ENCODE data around the gene CFAP119. TPM values are rescaled to one million over a fixed set of nuclear protein-coding genes. Genes with fewer than 3 reads are reported as not detected.

Gene CFAP119
- total and polyA plus RNA-seq, 2 of the 8 experiments (the other 6 are each of a cell fraction or from before 2014, with no cell fraction given), result 5.6 to 6.0 TPM

DNA sequence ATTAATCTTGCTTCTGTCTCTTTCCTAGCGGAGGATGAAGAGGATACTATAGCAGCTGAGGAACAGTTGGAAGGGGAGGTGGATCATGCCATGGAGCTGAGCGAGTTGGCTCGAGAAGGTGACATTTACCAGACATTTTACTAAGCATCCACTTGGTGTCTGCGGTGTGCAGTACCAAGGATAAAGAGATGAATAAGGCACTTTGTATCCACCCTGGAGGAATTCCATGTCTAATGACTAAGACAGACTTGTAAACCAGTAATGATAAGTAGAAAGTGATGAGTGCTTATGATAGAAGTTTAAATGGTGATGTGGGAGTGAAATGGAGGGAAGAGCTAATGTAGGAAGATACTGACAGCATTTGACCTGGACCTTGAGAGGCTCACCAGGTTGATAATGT is 50.9 kb downstream of the CFAP119 start:
- no peak for DNase-seq (ENCODE audit: low read depth in 1 of 2, low spot score in 2 of 2)
- H2BK120ac ChIP-seq (replicated peaks; ENCODE audit: low read depth, low read length), result no peak overlapping the region
- H3K79me2 ChIP-seq (ENCODE audit: control insufficient read depth in 1 of 2, insufficient read depth in 2 of 2, low read length in 2 of 2), result no peaks in the 10 kb centered on the region
- H3K4me3 ChIP-seq (ENCODE audit: extremely low read depth in 1 of 4, insufficient read depth in 2 of 4, low read depth in 3 of 4, low read length in 4 of 4), result no peak overlapping the region
- no peak overlapping the region for H2BK5ac ChIP-seq (ENCODE audit: low read depth, low read length)
- H4K20me1 ChIP-seq (replicated peaks in 1 of 2; ENCODE audit: control insufficient read depth in 1 of 2, insufficient read depth in 2 of 2, low read length in 2 of 2), result peaks cover 13 to 22% of the 10 kb centered on the region in 2 experiments
- no peak overlapping the region for H4K8ac ChIP-seq (ENCODE audit: extremely low read depth, insufficient read depth, low read length)
- H3K4me2 ChIP-seq (ENCODE audit: insufficient read depth in 1 of 2, low read depth in 2 of 2, low read length in 2 of 2), result no peak overlapping the region
- no peaks in the 10 kb centered on the region for H3K4me1 ChIP-seq (replicated peaks in 1 of 4; ENCODE audit: control insufficient read depth in 3 of 4, insufficient read depth in 4 of 4, low read length in 3 of 4)
- H2AK5ac ChIP-seq (ENCODE audit: low read depth, low read length), result no peak overlapping the region
- H3K23ac ChIP-seq (ENCODE audit: insufficient read length), result no peak overlapping the region
- no peak overlapping the region for H3K4ac ChIP-seq (replicated peaks; ENCODE audit: insufficient read length, low read depth, low read length)
- no peak for FAIRE-seq
- H3K27me3 ChIP-seq (replicated peaks in 1 of 4; ENCODE audit: control insufficient read depth in 3 of 4, extremely low read depth in 1 of 4, insufficient read depth in 3 of 4, low read length in 3 of 4), result no peaks in the 10 kb centered on the region
- 97% methylated on average over 4 of the region's 4 CpGs; no CpG with 5 or more reads in 1 of the 2 experiments for WGBS, 2 experiments (ENCODE audit: extremely low coverage in 1 of 2, insufficient coverage in 1 of 2, insufficient read length in 1 of 2, insufficient replicate concordance in 2 of 2, low coverage in 1 of 2, low lambda C conversion rate in 2 of 2, missing lambda C conversion rate in 1 of 2)
- CTCF ChIA-PET (ENCODE audit: partially characterized antibody), result no interaction called here
- H3K79me1 ChIP-seq (ENCODE audit: low read depth, low read length), result 0 out of 2 replicates have a peak, but pooled peaks cover 3% of the 10 kb centered on the region
- H3K23me2 ChIP-seq (ENCODE audit: low read depth, low read length), result no peaks in the 10 kb centered on the region
- H3K9ac ChIP-seq (replicated peaks in 1 of 4; ENCODE audit: extremely low read depth in 1 of 4, low read depth in 3 of 4, low read length in 3 of 4), result no peak overlapping the region
- no peak overlapping the region for H4K5ac ChIP-seq (ENCODE audit: insufficient read length, low read depth, low read length)
- H2BK20ac ChIP-seq (ENCODE audit: low read length), result no peak overlapping the region
- H3K9me3 ChIP-seq (ENCODE audit: insufficient read depth in 2 of 2, low read depth in 1 of 2, low read length in 1 of 2), result no peaks in the 10 kb centered on the region
- no peak overlapping the region for H2BK12ac ChIP-seq (ENCODE audit: low read depth, low read length)
- H3K36me3 ChIP-seq (ENCODE audit: control insufficient read depth in 2 of 4, insufficient read depth in 4 of 4, low read length in 3 of 4), result peaks cover 57 to 86% (median 82%) of the 10 kb centered on the region in 4 experiments
- no peak overlapping the region for H2BK15ac ChIP-seq (ENCODE audit: low read length)
- POLR2A ChIA-PET (ENCODE audit: partially characterized antibody), result interaction anchor here (0.7 to 12.1 kb wide), 11 partner anchors 9 to 64 kb away, joined by 3 to 80 read pairs (median 4); partner anchors contain the start of gene SRCAP
- H3K18ac ChIP-seq (ENCODE audit: extremely low read depth, low read length), result no peak overlapping the region
- no peak overlapping the region for H3K27ac ChIP-seq (ENCODE audit: low read depth, low read length)
- H3K14ac ChIP-seq (ENCODE audit: insufficient read length), result no peak overlapping the region
- no peak overlapping the region for H4K91ac ChIP-seq (replicated peaks; ENCODE audit: insufficient read length, low read length)
- H3K56ac ChIP-seq (replicated peaks; ENCODE audit: insufficient read length, low read depth, low read length), result no peak overlapping the region
- no peak overlapping the region for H2AFZ ChIP-seq (ENCODE audit: low read length)
- TF ChIP-seq RFX5 (IDR thresholded peaks at IDR 0.05; ENCODE audit: borderline replicate concordance, low read depth, low read length) (no peak), CBX5 (IDR thresholded peaks at IDR 0.05; ENCODE audit: low read depth, low read length) (no peak), BCL11A (IDR thresholded peaks at IDR 0.05; ENCODE audit: low read depth in 2 of 2, low read length in 2 of 2) (no peak), YY1 (IDR thresholded peaks at IDR 0.05; ENCODE audit: low read depth, low read length) (no peak), JUN (IDR thresholded peaks at IDR 0.05; ENCODE audit: low read depth, low read length) (no peak), SP1 (IDR thresholded peaks at IDR 0.05; ENCODE audit: low read depth, low read length) (no peak), ZNF274 (IDR thresholded peaks at IDR 0.05; ENCODE audit: borderline replicate concordance, extremely low read depth, low read length) (no peak), RNF2 (IDR thresholded peaks at IDR 0.05; ENCODE audit: borderline replicate concordance, low read depth, low read length, missing control alignments, poor library complexity, severe bottlenecking) (no peak), CHD2 (IDR thresholded peaks at IDR 0.05; ENCODE audit: low read length) (no peak), KDM1A (IDR thresholded peaks at IDR 0.05; ENCODE audit: borderline replicate concordance, low read length) (no peak), NRF1 (IDR thresholded peaks at IDR 0.05; ENCODE audit: low read depth, low read length) (no peak)
- TF ChIP-seq, protein P1, sequence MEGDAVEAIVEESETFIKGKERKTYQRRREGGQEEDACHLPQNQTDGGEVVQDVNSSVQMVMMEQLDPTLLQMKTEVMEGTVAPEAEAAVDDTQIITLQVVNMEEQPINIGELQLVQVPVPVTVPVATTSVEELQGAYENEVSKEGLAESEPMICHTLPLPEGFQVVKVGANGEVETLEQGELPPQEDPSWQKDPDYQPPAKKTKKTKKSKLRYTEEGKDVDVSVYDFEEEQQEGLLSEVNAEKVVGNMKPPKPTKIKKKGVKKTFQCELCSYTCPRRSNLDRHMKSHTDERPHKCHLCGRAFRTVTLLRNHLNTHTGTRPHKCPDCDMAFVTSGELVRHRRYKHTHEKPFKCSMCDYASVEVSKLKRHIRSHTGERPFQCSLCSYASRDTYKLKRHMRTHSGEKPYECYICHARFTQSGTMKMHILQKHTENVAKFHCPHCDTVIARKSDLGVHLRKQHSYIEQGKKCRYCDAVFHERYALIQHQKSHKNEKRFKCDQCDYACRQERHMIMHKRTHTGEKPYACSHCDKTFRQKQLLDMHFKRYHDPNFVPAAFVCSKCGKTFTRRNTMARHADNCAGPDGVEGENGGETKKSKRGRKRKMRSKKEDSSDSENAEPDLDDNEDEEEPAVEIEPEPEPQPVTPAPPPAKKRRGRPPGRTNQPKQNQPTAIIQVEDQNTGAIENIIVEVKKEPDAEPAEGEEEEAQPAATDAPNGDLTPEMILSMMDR (IDR thresholded peaks at IDR 0.05; ENCODE audit: control extremely low read depth in 1 of 3, insufficient read depth in 1 of 3, low read depth in 1 of 3, low read length in 3 of 3), result no peak

Measured in H1 (cell line).